Astrocyte (in vitro differentiated cells and primary cell): ENCODE data around the gene SPATA6L. TPM values are rescaled to one million over a fixed set of nuclear protein-coding genes. Genes with fewer than 3 reads are reported as not detected.

ENCODE experiments used
- DNase-seq: peaks from one replicate; pipeline ENCODE4 v3.0.0-alpha.2; 2010; ENCODE audit warnings: low read depth
- FAIRE-seq: peaks from 2 replicates; lab custom pipeline; 2011; peaks lifted over from hg19 to GRCh38; lab: Jason Lieb, UNC
- H2AFZ ChIP-seq: 2 replicates; pipeline ENCODE4 v1.6.0; 2012; ENCODE audit warnings: low read depth, low read length, inconsistent platforms
- H3K27ac ChIP-seq: 2 replicates; pipeline ENCODE4 v1.5.1; 2011; ENCODE audit warnings: low read depth, low read length, inconsistent platforms
- H3K27me3 ChIP-seq: 2 replicates; pipeline ENCODE4 v1.6.0; 2011; ENCODE audit warnings: low read length, inconsistent platforms; ENCODE audit not compliant: insufficient read depth
- H3K36me3 ChIP-seq: 2 replicates; pipeline ENCODE4 v1.5.1; 2011; ENCODE audit warnings: low read length, inconsistent platforms; ENCODE audit not compliant: insufficient read depth
- H3K4me1 ChIP-seq: 2 replicates; pipeline ENCODE4 v1.5.1; 2011; ENCODE audit warnings: low read length, inconsistent platforms; ENCODE audit not compliant: insufficient read depth
- H3K4me2 ChIP-seq: 2 replicates; pipeline ENCODE4 v1.6.0; 2012; ENCODE audit warnings: low read length, inconsistent platforms
- H3K4me3 ChIP-seq: 2 replicates; pipeline ENCODE4 v1.5.1; 2011; ENCODE audit warnings: low read depth, mild to moderate bottlenecking, low read length, inconsistent platforms; ENCODE audit not compliant: insufficient read depth
- H3K79me2 ChIP-seq: 2 replicates; pipeline ENCODE4 v1.6.0; 2012; ENCODE audit warnings: mild to moderate bottlenecking, low read length, inconsistent platforms; ENCODE audit not compliant: insufficient read depth
- H3K9ac ChIP-seq: 2 replicates; pipeline ENCODE4 v1.6.0; 2012; ENCODE audit warnings: mild to moderate bottlenecking, low read length, inconsistent platforms
- H3K9me3 ChIP-seq: 2 replicates; pipeline ENCODE4 v1.5.1; 2012; ENCODE audit warnings: low read depth, mild to moderate bottlenecking, low read length, inconsistent platforms; ENCODE audit not compliant: insufficient read depth
- H4K20me1 ChIP-seq: 2 replicates; pipeline ENCODE4 v1.6.0; 2012; ENCODE audit warnings: low read length, inconsistent platforms; ENCODE audit not compliant: insufficient read depth
- H3K27ac Mint-ChIP-seq: one replicate; pipeline ENCODE4 v1.8.0; 2021; ENCODE audit warnings: mild to moderate bottlenecking, mixed read lengths; ENCODE audit not compliant: unreplicated experiment
- H3K27me3 Mint-ChIP-seq: one replicate; pipeline ENCODE4 v1.8.0; 2021; ENCODE audit warnings: low read depth, mixed read lengths; ENCODE audit not compliant: unreplicated experiment
- H3K36me3 Mint-ChIP-seq: one replicate; pipeline ENCODE4 v1.8.0; 2021; ENCODE audit warnings: low read depth, mixed read lengths; ENCODE audit not compliant: unreplicated experiment
- H3K4me1 Mint-ChIP-seq: one replicate; pipeline ENCODE4 v1.8.0; 2021; ENCODE audit warnings: low read depth, mixed read lengths; ENCODE audit not compliant: unreplicated experiment
- H3K4me3 Mint-ChIP-seq: one replicate; pipeline ENCODE4 v1.8.0; 2021; ENCODE audit warnings: mild to moderate bottlenecking, moderate library complexity, mixed read lengths; ENCODE audit not compliant: unreplicated experiment
- H3K9me3 Mint-ChIP-seq: one replicate; pipeline ENCODE4 v1.8.0; 2021; ENCODE audit warnings: mild to moderate bottlenecking, mixed read lengths; ENCODE audit not compliant: unreplicated experiment
- EZH2 ChIP-seq: IDR thresholded peaks from 2 replicates; pipeline ENCODE4 v1.6.1; 2012; ENCODE audit warnings: mild to moderate bottlenecking, low read length, inconsistent platforms; ENCODE audit not compliant: insufficient read depth
- total RNA-seq: library from RNA; stranded (reverse); gene quantifications from 2 replicates; pipeline ENCODE4 v1.2.1, GENCODE V29; 2021
- TF ChIP-seq, protein P1 (sequence below): IDR thresholded peaks from 2 replicates; pipeline ENCODE4 v1.5.1; 2011; ENCODE audit warnings: low read depth, mild to moderate bottlenecking, inconsistent platforms, low read length, moderate library complexity; ENCODE audit not compliant: insufficient read depth

SPATA6L gene
- total RNA-seq, 1 donor from 2014 or later, result 2.8 TPM

DNA sequence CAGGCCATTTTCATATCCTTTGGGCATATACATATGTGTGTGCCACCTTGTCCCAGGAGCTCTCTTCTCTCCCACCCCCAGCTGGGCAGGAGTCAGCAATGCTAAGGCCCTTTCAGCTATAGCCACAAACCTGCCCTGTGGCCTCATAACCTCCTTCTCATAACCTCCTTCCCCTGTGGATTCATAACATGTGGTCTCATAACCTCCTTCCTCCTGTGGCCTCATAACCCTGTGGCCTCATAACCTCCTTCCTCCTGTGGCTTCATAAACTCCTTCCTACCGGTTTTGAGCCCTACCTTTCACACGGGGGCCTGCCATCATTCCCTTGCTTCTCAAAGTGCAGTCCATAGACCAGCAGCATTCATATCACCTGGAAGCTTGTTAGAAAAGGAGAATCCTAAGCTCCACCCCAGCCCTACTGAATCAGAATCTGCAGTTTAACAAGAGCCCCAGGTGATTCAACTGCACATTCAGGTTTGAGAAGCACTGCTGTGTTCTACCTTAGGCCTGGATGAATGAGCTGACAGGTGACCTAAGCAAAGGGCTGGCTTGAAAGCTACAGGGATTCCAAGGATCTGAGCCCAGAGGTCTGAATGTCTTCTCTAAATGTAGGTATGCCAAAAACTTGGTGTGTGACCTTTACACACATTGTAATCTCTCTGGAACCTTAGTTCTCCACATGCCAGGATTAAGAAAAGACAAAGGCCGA lies 46.1 kb downstream of the SPATA6L start:
- Histone ChIP-seq H3K4me3 (no peak overlapping the region), H3K4me1 (no peaks in the 10 kb centered on the region), H2AFZ (no peak overlapping the region), H4K20me1 (no peaks in the 10 kb centered on the region), H3K79me2 (no peaks in the 10 kb centered on the region), H3K4me2 (no peak overlapping the region), H3K9ac (no peak overlapping the region), H3K36me3 (no peaks in the 10 kb centered on the region), H3K27ac (no peak overlapping the region), H3K27me3 (no peaks in the 10 kb centered on the region), H3K9me3 (no peaks in the 10 kb centered on the region)
- no peak overlapping the region for H3K4me3 Mint-ChIP-seq
- H3K9me3 Mint-ChIP-seq, result no peaks in the 10 kb centered on the region
- peaks cover 5% of the 10 kb centered on the region for H3K4me1 Mint-ChIP-seq
- no peak for TF ChIP-seq EZH2
- TF ChIP-seq, protein P1, sequence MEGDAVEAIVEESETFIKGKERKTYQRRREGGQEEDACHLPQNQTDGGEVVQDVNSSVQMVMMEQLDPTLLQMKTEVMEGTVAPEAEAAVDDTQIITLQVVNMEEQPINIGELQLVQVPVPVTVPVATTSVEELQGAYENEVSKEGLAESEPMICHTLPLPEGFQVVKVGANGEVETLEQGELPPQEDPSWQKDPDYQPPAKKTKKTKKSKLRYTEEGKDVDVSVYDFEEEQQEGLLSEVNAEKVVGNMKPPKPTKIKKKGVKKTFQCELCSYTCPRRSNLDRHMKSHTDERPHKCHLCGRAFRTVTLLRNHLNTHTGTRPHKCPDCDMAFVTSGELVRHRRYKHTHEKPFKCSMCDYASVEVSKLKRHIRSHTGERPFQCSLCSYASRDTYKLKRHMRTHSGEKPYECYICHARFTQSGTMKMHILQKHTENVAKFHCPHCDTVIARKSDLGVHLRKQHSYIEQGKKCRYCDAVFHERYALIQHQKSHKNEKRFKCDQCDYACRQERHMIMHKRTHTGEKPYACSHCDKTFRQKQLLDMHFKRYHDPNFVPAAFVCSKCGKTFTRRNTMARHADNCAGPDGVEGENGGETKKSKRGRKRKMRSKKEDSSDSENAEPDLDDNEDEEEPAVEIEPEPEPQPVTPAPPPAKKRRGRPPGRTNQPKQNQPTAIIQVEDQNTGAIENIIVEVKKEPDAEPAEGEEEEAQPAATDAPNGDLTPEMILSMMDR, result no peak
- H3K27ac Mint-ChIP-seq, result no peak overlapping the region
- H3K27me3 Mint-ChIP-seq, result no peaks in the 10 kb centered on the region
- no peak for DNase-seq
- no peak for FAIRE-seq
- H3K36me3 Mint-ChIP-seq, result no peaks in the 10 kb centered on the region

DNA sequence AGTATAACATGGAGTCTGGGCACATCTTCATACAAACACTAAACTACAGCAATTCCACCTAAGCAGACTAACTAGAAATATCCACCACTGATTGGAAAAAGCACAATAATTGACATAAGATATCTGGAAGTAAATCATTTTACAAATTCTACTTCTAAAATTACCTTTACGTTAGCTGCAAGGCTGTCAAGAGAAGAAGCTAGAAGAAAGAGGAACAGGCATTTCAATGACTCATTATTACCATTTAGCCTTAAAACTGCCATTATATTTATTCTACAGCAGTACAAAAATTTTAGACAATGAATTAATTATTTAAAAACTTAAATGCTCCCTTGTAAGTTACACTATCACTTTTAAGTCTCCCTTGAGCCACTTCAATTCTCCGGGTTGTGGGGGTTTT lies 47.6 kb downstream of the SPATA6L start:
- no peaks in the 10 kb centered on the region for H4K20me1 ChIP-seq
- no peak overlapping the region for H3K27ac ChIP-seq
- DNase-seq (no peak), FAIRE-seq (no peak)
- no peaks in the 10 kb centered on the region for H3K27me3 ChIP-seq
- TF ChIP-seq, protein P1, result no peak
- TF ChIP-seq EZH2, result no peak
- no peaks in the 10 kb centered on the region for H3K4me1 ChIP-seq
- peaks cover 8% of the 10 kb centered on the region for H3K4me1 Mint-ChIP-seq
- no peak overlapping the region for H3K27ac Mint-ChIP-seq
- no peak overlapping the region for H3K4me2 ChIP-seq
- H3K27me3 Mint-ChIP-seq, result no peaks in the 10 kb centered on the region
- no peaks in the 10 kb centered on the region for H3K79me2 ChIP-seq
- no peaks in the 10 kb centered on the region for H3K9me3 ChIP-seq
- no peak overlapping the region for H3K4me3 Mint-ChIP-seq
- no peaks in the 10 kb centered on the region for H3K36me3 ChIP-seq
- H2AFZ ChIP-seq, result no peak overlapping the region
- H3K9ac ChIP-seq, result no peak overlapping the region
- no peak overlapping the region for H3K4me3 ChIP-seq
- H3K9me3 Mint-ChIP-seq, result no peaks in the 10 kb centered on the region
- H3K36me3 Mint-ChIP-seq, result peaks cover 5% of the 10 kb centered on the region

DNA sequence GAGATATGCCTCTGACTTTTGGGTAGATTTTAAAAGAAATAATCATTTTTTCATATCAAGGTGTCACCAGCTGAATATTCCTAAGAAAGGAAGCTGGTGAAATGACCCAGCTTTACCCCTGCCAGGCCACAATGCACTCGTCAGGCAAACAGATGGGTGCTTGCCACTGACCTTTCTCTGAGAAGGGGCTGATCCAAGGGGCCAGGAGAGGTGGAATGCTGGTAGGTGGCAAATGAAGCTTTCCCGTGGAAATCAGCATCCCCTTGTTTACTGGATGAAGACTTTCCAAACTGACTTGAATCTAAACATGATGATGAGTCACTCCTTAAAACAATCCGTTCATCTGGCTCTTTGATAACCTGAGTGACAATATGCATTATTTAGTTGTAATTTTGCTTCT lies 48.5 kb downstream of the SPATA6L start:
- H3K9me3 ChIP-seq, result no peaks in the 10 kb centered on the region
- no peak overlapping the region for H3K4me2 ChIP-seq
- H3K9ac ChIP-seq, result no peak overlapping the region
- no peaks in the 10 kb centered on the region for H3K27me3 Mint-ChIP-seq
- no peaks in the 10 kb centered on the region for H3K4me1 ChIP-seq
- no peak for FAIRE-seq
- no peaks in the 10 kb centered on the region for H4K20me1 ChIP-seq
- H3K4me1 Mint-ChIP-seq, result peaks cover 8% of the 10 kb centered on the region
- no peaks in the 10 kb centered on the region for H3K79me2 ChIP-seq
- no peaks in the 10 kb centered on the region for H3K27me3 ChIP-seq
- no peak overlapping the region for H3K27ac ChIP-seq
- no peak for TF ChIP-seq EZH2
- TF ChIP-seq, protein P1, result no peak
- no peaks in the 10 kb centered on the region for H3K36me3 ChIP-seq
- no peak overlapping the region for H3K4me3 ChIP-seq
- H2AFZ ChIP-seq, result no peak overlapping the region
- H3K36me3 Mint-ChIP-seq, result peaks cover 5% of the 10 kb centered on the region
- H3K4me3 Mint-ChIP-seq, result no peak overlapping the region
- DNase-seq, result no peak
- no peaks in the 10 kb centered on the region for H3K9me3 Mint-ChIP-seq
- H3K27ac Mint-ChIP-seq, result no peak overlapping the region
